ENCODE measurements around the gene ZNF385A. TPM values are rescaled to one million over a fixed set of nuclear protein-coding genes. Genes with fewer than 3 reads are reported as not detected.
A peak's percentile ranks its signal among the peaks of the same experiment; 100 is the strongest.

The ZNF385A gene, protein sequence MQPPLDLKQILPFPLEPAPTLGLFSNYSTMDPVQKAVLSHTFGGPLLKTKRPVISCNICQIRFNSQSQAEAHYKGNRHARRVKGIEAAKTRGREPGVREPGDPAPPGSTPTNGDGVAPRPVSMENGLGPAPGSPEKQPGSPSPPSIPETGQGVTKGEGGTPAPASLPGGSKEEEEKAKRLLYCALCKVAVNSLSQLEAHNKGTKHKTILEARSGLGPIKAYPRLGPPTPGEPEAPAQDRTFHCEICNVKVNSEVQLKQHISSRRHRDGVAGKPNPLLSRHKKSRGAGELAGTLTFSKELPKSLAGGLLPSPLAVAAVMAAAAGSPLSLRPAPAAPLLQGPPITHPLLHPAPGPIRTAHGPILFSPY
- total RNA-seq = 0.74 and 0.79 TPM in 2 replicates

DNA sequence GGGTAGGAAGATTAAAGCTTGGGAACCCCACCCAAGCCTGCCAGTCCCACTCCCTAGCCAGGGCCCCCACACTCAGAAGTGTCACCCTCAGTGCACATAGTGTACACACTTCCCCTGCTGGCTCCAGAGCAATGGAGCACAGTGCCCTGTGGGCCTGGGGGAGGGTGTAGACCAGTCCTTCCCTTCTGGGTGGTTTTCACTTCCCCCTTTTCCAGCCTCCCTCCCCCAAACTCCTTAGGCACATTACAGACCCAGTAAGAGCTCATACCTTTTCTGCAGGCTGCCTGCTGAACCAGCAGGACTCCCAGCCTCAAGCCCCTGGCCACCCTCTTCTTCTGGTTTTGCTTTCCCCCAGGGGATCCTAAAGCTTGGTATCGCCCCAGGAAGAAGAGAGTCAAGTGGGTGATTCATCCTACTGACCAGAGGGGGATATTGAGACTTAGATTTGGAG, at the start of gene ZNF385A:
TSS of gene ZNF385A (minus strand) at position 143 of the 451 bp plus-strand sequence. CDS start 219 bp downstream, outside the sequence.
- DNase-seq (ENCODE audit: low read depth, low spot score) = no peak

DNA sequence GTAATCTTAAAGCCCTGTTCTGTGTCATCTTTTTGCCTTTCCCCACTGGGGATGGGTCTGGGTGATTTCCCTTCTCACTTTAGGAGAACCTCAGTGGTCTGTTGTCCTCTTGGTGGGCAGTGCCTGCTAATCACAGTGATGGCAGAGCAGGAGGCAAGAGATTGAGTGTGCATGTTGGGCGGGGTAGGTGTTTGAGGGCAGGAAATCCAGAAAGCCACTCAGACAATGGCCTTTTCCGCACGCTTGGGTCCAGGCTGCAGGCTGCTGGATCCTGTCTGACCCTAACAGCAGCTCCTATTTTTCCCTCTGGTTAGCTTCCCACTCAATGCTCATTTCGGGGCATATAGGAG, 48.3 kb upstream of the ZNF385A start:
- peak; percentile 52 for DNase-seq (ENCODE audit: low read depth, low spot score)

DNA sequence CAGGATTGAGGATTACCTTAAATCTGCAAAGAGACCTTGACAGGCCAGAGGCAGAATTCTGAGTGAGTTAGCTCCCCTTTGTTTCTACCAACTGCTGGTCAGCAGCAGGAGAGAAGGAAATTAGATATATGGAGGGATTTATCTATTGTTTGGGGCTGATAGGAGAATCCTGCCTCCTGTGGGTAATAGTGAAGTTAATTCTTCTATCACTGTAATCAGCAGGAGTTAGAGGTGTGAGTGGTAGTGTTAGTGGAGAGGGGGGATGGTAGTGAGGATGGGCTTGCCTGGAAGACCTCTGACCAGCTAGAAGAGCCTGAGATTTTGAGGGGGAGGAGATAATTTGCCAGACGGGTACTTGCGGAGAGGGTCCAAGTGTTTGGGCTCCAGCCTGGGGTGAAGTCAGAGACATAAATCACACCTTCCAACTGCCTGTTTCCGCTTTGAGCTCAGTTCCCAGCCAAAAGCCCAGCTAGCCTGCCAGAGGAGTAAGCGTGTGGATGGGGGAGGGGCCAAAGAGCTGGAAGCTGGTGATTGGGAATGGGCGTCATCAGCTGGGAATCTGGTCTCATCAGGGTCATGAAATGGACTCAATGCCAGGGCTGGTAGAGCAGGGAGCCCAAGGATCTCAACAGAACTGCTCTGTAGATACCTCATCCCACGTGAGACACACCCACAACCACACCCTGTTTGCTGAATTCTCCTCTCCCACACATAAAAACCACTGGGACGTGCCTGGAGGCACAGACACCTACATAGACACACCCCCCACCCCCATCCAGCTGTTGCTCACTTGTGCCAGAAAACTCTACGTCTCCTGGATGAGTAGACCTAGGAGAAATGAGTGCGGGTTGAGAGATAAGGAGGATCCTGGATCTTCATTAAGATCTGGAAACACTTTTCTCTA, 47.6 kb upstream of the ZNF385A start:
- DNase-seq (ENCODE audit: low read depth, low spot score) = peak; percentile 90

DNA sequence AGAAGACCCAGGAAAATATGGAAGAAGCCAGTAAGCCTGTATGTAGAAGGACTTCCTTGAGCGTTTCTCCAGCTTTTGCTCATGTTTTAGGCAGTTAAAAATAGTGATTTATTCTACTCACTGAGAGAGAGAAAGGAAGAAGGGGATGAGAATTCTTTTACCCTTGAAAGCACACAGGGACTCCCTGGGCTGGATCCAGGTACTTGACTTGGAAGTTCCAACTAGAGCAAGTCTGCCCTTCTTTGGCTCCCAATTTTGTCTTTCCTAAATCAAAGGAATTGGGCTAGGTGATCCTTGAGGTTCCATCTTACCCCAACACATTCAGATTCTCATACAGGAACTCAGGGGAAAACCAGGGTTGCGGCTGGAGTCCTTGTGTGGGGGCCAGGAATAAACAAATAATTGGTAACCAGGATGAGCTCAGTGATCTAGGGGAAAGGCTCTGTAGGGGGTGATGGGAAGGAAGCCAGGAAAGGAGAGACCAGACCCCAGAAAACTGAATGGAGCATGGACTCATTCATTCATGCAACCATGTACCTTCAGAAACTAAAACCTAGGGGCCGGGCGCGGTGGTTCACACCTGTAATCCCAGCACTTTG, 46.0 kb upstream of the ZNF385A start:
- no peak for DNase-seq (ENCODE audit: low read depth, low spot score)

DNA sequence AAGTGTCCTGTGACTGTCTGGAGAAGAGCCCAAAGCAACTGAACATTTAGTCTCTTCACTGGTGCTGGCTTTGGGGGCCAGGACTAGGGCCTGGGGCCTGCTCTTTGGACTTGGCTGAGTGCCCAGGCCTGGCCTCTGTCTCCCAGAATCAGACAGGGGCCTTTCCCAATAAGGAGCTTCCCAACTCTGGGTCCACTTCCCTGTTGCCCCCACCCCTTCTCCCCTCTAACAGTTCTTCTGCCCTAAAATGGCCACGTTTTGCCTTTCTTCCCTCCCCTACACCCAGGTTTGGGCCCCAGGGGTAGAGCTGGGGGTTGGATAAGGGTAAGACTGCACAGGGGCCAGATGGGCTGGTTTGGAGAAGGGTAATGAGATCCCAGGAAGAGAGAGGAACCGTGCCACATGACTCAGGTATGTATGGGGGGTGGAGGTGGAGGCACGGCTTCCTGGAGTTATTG, 44.5 kb upstream of the ZNF385A start:
- no peak for DNase-seq (ENCODE audit: low read depth, low spot score)

DNA sequence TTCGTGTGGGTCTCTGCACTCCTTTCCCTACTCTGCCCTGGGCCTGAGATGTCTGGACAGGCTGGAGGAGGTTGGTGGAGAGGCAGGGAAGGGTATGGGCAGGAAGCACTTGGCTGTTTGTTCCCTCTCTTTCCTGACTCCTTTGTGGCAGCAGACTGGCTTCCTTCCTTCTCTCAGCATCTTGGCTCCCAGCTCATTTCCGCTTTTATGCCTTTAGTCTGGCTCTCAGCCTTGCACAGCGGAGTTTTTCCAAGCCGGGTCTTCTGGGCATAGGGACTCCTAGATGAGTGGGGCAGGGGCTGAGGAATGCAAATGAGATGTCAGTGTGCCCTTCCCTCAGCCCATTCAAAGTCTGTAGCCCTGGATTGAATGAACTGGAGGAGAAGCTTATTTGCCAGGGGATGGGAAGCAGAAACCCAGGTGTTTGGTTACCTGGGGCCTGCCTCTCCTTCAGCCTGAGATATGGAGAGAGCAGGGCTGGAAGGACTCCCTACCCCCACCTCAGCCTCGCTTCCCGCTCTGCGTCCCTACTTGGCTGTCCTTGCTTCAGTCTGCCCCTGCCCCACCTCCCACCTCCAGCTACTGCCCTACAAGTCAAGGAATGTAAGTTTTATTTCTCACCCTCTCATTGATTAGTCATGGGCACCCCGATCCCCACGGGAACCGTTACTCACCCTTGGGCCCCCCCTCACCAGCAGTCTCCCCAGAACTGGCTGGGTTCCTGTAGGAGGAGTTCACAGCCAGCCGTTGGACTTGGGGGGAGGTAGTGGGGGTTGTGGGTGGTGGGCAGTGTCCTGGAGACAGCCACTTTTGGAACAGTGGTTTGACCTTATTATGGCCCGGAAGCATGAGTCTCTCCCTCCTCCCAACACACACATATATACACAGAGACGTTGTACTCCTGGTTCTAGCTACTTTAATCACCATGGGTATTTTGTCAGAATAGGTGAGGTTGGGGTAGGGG, 43.8 kb upstream of the ZNF385A start:
- DNase-seq (ENCODE audit: low read depth, low spot score) = peak; percentile 93

DNA sequence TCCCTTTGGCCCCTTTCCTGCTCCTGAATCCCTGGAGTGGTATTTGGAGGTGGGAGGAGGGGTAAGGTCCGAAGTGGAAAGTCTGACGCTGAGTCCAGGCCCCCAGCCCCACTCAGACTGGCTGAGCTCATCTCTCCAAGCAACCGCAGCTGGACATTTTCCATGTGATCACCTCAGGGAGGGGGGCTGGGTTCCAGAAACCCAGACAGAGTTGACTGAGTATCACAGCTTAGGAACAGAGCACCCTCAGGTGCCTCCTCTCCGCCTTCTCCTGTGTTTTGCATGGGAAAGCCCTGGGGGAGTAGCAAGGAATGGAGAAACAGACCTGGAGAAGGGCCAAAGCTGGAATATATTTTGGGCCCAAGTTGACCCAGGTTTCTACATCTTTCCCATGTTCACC, 42.6 kb upstream of the ZNF385A start:
- DNase-seq (ENCODE audit: low read depth, low spot score) = no peak

DNA sequence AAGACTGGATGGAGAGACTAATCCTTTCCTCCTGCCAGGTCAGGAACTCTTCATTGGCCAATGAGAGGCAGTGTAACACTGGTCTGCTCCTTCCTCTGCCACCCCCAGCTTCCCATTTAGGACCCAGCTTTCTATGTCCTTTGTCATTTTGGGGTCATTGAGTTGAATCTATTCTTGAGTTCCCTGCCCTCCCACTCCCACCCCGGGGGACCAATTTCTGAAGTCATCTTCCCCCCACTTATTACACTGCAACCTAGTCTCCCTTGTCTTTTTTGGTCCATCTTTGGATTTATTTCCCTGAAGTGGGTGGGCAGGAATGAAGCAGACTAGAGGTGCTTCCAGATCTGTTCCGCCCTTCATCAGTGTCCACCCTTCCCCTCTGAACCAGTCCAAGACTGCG, 42.2 kb upstream of the ZNF385A start:
- no peak for DNase-seq (ENCODE audit: low read depth, low spot score)

DNA sequence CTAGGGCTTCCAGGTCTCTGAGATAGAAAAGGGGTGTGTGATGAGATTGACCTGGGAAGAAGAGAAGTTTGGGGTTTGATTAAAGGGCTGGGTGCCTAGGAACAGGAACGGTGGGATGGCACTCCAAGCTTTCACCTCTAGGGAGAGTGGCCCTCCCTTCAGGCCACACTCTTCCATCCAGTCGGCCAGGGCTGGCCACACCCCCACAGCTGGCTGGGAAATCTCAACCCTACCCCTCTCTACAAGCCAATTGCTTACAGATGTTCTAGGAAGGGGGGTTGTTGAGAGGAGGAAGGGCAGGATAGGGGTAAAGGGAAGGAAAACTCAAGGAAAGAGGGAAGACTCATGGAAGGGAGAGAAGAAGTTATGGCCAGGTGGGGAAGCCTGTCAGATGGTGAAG, 41.2 kb upstream of the ZNF385A start:
- no peak for DNase-seq (ENCODE audit: low read depth, low spot score)

DNA sequence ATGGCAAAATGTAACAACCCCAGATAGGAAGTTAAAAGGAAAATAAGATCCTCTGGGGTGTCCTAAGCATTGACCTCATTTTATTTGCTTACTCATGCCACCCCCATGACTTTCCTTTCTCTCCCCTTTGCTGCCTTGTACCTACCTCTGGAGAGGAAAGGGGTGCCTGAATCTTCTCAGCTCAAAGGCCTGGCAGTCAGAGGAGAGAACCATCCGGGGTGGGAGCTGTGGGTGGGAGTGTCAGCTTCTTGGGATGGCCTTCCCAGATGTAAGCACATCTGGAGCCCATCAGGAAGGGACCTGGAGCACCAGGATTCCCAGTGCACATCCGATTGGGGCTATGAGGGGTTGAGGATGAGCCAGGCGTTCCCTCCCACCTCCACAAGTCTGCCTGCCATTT, 39.7 kb upstream of the ZNF385A start:
- no peak for DNase-seq (ENCODE audit: low read depth, low spot score)

DNA sequence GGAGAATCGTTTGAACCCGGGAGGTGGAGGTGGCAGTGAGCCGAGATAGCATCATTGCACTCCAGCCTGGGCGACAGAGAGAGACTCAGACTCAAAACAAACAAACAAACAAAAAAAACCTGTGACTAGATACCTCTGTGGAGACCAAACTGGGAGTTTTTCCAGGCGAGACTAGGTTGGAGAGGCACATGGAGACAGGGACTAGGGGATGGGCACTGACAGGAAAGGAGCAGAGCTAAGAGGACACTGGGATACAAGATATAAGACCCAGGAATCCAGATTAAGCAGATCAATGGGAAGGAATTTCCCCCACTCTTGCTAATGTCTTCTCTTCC, 39.2 kb upstream of the ZNF385A start:
- no peak for DNase-seq (ENCODE audit: low read depth, low spot score)

DNA sequence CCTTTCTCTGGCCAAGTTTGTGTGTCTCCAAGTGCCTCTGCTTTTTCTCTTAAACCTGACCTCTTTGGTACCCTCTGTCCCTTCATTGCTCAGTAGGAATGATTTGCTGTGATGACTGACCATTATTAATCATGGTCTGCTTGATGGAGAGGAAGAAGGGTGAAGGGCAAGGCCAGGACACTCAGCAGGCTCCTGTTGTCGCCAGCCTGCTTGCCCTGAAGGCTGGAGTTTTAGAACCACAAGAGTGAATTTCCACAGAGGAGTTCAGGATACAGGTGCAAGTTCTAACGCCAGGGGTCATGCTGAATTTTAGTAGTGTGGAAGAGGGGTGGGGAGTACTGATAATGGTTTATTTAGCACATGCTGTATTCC, 37.3 kb upstream of the ZNF385A start:
- DNase-seq (ENCODE audit: low read depth, low spot score) = no peak

DNA sequence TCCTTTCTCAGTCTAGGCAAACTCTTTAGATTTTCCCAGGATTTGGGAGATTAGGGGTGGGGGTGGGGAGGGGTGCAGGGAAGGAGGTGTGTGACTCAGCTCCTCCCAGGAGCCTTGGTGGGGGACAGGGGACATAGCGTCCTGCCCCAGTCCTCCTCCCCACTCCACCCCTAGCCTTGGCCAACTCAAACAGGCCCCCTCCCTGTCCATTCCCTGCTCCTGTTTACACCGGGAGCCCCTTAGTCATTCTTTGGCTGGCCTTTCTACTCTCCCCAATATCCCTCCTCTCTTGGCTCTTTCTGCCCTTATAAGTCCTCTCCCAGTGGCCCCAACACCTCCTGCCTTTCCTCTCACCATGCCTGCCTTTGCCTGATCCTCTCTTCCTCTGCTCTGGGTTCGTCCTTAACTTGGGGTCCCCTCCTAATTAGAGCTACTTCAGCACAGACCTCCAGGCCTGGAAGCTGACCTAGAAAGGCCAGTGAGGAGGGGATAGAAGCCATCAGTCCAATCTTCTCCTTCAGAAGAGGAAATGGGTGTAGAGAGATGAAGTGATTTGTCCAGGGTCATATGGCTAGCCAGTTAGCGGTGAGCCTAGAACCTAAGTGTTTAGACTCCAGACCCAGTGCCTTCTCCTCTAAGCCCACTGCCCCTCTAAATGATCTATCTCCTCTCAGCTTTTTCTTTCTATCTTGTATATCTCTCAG, 36.8 kb upstream of the ZNF385A start:
- peak; percentile 49 for DNase-seq (ENCODE audit: low read depth, low spot score)

DNA sequence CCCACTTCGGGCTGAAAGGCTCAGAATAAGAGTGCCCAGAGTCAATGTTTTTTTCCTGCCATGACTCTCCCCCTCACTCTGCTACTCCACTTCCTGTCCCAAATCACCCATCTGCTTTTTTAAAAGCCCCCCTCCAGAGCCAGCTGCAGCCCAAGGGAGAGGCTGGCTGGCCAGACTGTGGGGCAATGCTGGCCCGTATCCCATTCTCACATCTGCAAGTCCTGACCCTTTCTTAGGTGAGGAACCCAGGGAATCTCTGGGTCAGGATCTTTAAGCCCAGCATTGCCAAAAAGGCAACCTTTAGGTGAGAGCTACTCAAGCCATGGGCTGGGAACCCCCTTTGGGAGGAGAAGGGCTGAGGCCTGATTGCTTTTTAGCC, 36.2 kb upstream of the ZNF385A start:
- DNase-seq (ENCODE audit: low read depth, low spot score) = no peak

DNA sequence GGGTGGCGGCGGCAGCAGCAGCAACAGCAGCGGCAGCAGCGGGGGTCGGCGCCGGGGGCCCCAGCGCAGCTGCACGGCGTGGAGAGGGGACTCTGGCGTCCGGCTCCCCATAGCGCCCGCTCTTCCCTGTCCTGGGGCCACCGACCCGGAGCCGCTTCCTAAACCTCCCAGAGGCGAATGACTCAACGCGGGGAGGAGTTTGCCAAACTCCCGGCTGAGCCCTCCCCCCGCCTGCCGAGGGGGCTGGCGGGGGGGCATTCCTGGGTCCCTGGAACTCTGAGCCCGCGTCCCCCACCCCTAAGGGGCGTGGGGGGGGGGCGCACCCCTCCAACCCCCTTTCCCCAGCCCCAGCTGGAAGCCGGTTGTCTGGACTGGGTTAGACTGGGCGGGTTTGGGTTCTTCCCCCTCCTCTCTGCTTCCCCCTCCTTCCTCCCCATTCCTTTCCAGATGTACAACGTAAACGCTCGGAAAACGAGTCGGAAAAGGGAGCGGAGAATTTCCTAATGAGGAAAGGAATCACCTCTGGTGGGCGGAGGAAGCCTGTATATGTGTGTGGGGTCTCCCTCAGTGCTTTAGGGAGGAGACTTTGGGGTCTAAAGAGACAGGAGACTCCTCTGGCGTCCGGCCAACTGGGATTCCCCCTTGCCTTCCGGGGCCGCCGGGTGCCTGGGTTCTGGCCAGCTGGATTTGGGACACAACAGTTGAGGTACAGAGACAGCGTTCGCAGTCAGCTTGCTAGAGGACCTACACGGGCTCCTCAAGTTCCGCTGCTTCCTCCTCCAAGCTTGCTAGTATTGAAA, 34.8 kb upstream of the ZNF385A start, which contains the start of gene ITGA5:
TSS of gene ITGA5 (minus strand) at position 179 of the 800 bp plus-strand sequence. CDS start at position 111, 68 bp downstream.
- DNase-seq (ENCODE audit: low read depth, low spot score) = no peak

DNA sequence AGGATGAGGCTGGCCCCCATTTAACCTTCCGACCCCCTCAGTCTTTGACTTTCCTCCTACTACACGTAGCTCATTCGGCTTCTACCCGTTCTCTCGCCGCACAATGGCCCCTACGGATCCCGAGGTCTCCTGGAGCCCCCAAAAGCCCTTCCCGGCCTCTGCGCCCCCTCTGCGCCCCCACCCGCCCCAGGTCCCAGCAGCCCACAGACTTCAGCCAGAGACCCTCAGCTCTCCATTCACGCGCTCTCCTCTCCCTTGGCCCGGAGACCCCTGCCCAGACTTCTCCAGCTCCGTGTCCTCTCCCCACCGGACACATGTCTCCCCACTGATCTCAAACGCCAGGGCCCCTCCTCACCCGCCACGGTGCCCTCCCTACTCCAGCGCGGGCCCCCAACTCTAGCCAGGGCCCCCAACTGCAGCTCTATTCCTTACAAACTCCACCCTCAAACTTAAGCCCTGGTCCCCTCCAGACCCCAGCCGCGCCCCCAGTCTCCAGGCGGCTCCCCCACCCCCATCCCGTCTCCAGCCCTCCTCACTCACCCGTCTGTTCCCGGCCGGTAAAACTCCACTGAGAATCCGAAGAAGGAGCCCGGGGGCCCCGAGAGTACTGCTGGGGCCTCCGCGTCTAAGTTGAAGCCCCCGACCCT, 34.0 kb upstream of the ZNF385A start:
- no peak for DNase-seq (ENCODE audit: low read depth, low spot score)

DNA sequence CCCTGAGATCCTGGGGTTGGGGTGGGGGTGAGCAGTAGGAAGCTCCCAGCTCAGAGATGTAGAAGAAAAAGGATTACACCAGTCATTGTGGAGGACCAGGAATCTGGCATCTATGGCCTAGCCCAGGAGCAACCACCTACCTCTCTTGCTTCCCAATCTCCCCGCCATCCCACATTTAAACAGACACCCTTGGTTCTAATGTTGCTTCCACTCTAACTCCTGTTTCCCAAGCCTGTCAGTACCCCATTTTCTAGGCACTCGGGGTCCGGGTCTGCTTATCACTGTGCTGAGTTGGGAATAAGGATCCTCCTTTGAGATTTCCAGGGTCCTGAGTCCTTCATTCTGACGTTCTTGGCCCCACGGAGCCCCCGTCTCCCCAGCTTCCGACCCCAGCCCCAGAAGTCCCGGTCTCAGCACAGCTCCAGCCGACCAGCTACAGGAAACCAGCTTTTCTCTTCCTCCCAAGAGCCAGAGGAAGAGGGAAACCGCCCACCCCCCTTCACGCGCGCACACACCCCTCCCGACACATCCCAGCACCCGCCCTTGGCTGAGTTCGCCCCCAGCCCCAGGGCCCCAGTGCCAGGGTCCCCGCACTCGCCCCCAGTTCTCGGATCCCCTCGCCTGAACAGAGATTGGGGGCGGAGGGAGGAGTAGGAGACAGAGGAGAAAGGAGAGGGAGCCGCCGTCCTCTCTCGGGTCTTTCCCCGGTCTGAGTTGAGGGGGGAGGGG, 33.3 kb upstream of the ZNF385A start:
- DNase-seq (ENCODE audit: low read depth, low spot score) = no peak
